ENCODE measurements around the gene PLXDC1. TPM values are rescaled to one million over a fixed set of nuclear protein-coding genes. Genes with fewer than 3 reads are reported as not detected.

PLXDC1 gene
- total RNA-seq, 1 experiment from 2014 or later = 0.75 TPM

DNA sequence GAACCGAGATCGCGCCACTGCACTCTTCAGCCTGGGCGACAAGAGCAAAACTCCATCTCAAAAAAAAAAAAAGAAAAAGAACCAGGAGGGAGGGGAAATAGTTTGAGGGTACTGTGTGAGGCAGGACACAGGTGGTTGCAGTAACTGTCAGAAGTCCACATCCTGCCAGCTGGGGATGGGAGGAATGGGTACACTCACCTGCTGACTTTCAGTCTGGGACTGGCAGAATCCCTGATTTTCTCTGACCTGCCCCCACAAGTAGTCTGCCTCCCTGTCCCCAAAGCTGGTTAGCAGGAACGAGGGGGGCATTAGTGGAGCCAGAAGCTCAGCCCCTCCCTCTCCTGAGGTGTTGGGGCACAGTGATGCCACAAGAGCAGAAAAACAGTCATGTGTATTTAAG lies 21.6 kb upstream of the PLXDC1 start:
- Histone ChIP-seq H3K36me3 (ENCODE audit: insufficient read depth, low read length, poor library complexity, severe bottlenecking) (no peaks in the 10 kb centered on the region), H3K9me3 (ENCODE audit: low read depth, low read length, poor library complexity, severe bottlenecking) (no peaks in the 10 kb centered on the region), H3K27ac (ENCODE audit: low read depth, low read length, poor library complexity, severe bottlenecking) (no peak overlapping the region), H3K4me1 (ENCODE audit: insufficient read depth, low read length, poor library complexity, severe bottlenecking) (no peaks in the 10 kb centered on the region), H3K4me3 (ENCODE audit: low read depth, low read length, poor library complexity, severe bottlenecking) (no peak overlapping the region), H3K27me3 (replicated peaks; ENCODE audit: insufficient read depth, low read depth, low read length, poor library complexity) (no peaks in the 10 kb centered on the region)
- ChIA-PET CTCF (no interaction called here), POLR2A (ENCODE audit: low non-redundant PET) (no interaction called here)
- TF ChIP-seq EZH2 (IDR thresholded peaks at IDR 0.05; ENCODE audit: borderline replicate concordance, low read depth, low read length, poor library complexity, severe bottlenecking) = no peak
- TF ChIP-seq, protein P1, sequence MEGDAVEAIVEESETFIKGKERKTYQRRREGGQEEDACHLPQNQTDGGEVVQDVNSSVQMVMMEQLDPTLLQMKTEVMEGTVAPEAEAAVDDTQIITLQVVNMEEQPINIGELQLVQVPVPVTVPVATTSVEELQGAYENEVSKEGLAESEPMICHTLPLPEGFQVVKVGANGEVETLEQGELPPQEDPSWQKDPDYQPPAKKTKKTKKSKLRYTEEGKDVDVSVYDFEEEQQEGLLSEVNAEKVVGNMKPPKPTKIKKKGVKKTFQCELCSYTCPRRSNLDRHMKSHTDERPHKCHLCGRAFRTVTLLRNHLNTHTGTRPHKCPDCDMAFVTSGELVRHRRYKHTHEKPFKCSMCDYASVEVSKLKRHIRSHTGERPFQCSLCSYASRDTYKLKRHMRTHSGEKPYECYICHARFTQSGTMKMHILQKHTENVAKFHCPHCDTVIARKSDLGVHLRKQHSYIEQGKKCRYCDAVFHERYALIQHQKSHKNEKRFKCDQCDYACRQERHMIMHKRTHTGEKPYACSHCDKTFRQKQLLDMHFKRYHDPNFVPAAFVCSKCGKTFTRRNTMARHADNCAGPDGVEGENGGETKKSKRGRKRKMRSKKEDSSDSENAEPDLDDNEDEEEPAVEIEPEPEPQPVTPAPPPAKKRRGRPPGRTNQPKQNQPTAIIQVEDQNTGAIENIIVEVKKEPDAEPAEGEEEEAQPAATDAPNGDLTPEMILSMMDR (conservative IDR thresholded peaks at IDR 0.05; ENCODE audit: low read depth, low read length) = no peak
- intact Hi-C loops (cut with micrococcal nuclease; ENCODE audit: unreplicated experiment) = no loop called here
- BruUV-seq (replicated peaks) = no TSS peak
- no peak for DNase-seq (ENCODE audit: low spot score)

DNA sequence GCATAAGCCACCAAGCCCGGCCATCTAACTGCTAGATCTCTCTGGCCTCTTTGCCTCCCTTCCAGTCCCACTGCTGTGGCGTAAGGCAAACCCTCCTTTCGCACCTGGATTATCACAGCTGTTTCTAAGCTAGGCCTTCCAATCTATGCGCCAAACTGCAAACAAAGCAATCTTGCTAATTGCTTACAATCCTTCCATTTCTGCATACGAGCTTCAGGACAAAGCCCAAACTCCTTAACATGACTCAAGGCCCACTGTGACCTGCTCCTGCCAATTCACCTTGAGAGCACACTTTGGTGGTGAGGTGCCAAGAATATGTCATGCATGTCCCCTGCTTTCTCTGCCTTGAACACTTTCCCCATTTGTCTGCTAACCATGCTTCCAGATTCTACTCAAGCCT lies 20.5 kb upstream of the PLXDC1 start:
- no peaks in the 10 kb centered on the region for H3K27me3 ChIP-seq (replicated peaks; ENCODE audit: insufficient read depth, low read depth, low read length, poor library complexity)
- no peak overlapping the region for H3K4me3 ChIP-seq (ENCODE audit: low read depth, low read length, poor library complexity, severe bottlenecking)
- intact Hi-C loops (cut with micrococcal nuclease; ENCODE audit: unreplicated experiment) = no loop called here
- BruUV-seq (replicated peaks) = no TSS peak
- ChIA-PET POLR2A (ENCODE audit: low non-redundant PET) (no interaction called here), CTCF (interaction anchor here (0.5 kb wide), 1 partner anchor 88 kb away, joined by 11 read pairs; no protein-coding TSS in a partner anchor)
- no peaks in the 10 kb centered on the region for H3K4me1 ChIP-seq (ENCODE audit: insufficient read depth, low read length, poor library complexity, severe bottlenecking)
- no peak overlapping the region for H3K27ac ChIP-seq (ENCODE audit: low read depth, low read length, poor library complexity, severe bottlenecking)
- no peaks in the 10 kb centered on the region for H3K9me3 ChIP-seq (ENCODE audit: low read depth, low read length, poor library complexity, severe bottlenecking)
- no peak for DNase-seq (ENCODE audit: low spot score)
- TF ChIP-seq, protein P1 (conservative IDR thresholded peaks at IDR 0.05; ENCODE audit: low read depth, low read length) = no peak
- no peak for TF ChIP-seq EZH2 (IDR thresholded peaks at IDR 0.05; ENCODE audit: borderline replicate concordance, low read depth, low read length, poor library complexity, severe bottlenecking)
- H3K36me3 ChIP-seq (ENCODE audit: insufficient read depth, low read length, poor library complexity, severe bottlenecking) = no peaks in the 10 kb centered on the region

DNA sequence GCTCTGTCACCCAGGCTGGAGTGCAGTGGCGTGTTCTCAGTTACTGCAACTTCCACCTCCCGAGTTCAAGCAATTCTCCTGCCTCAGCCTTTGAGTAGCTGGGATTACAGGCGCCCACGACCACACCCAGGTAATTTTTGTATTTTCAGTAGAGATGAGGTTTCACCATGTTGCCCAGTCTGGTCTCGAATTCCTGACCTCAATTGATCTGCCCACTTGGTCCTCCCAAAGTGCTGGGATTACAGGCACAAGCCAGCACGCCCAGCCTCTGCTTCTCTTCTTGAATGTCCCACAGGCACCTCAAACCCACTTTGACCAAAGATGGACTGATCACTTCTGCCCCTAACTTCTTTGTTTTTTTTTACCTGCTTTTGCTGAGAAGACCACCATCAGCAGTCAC lies 19.1 kb upstream of the PLXDC1 start:
- BruUV-seq (replicated peaks) = no TSS peak
- no peaks in the 10 kb centered on the region for H3K9me3 ChIP-seq (ENCODE audit: low read depth, low read length, poor library complexity, severe bottlenecking)
- no peak overlapping the region for H3K4me3 ChIP-seq (ENCODE audit: low read depth, low read length, poor library complexity, severe bottlenecking)
- no peaks in the 10 kb centered on the region for H3K36me3 ChIP-seq (ENCODE audit: insufficient read depth, low read length, poor library complexity, severe bottlenecking)
- no peak overlapping the region for H3K27ac ChIP-seq (ENCODE audit: low read depth, low read length, poor library complexity, severe bottlenecking)
- ChIA-PET CTCF (interaction anchor here (0.6 kb wide), 1 partner anchor 11 kb away, joined by 4 read pairs; no protein-coding TSS in a partner anchor), POLR2A (ENCODE audit: low non-redundant PET) (no interaction called here)
- no peaks in the 10 kb centered on the region for H3K4me1 ChIP-seq (ENCODE audit: insufficient read depth, low read length, poor library complexity, severe bottlenecking)
- no peak for DNase-seq (ENCODE audit: low spot score)
- intact Hi-C loops (cut with micrococcal nuclease; ENCODE audit: unreplicated experiment) = no loop called here
- no peak for TF ChIP-seq EZH2 (IDR thresholded peaks at IDR 0.05; ENCODE audit: borderline replicate concordance, low read depth, low read length, poor library complexity, severe bottlenecking)
- TF ChIP-seq, protein P1 (conservative IDR thresholded peaks at IDR 0.05; ENCODE audit: low read depth, low read length) = no peak
- no peaks in the 10 kb centered on the region for H3K27me3 ChIP-seq (replicated peaks; ENCODE audit: insufficient read depth, low read depth, low read length, poor library complexity)

Data from A673 (cell line).